GM23248 (cell line): ENCODE measurements around the gene TDRD12. TPM values are rescaled to one million over a fixed set of nuclear protein-coding genes. Genes with fewer than 3 reads are reported as not detected.

ENCODE experiments used
- DNase-seq: peaks from one replicate; pipeline ENCODE4 v3.0.0-alpha.2; 2015
- H2AFZ ChIP-seq: fragments of 200-600 bp; sonication (generic); 2 replicates; pipeline ENCODE4 v1.6.1; 2016; ENCODE audit warnings: antibody characterized with exemption
- H3F3A ChIP-seq: fragments of 200-600 bp; sonication (generic); 2 replicates; pipeline ENCODE4 v1.6.1; 2016; ENCODE audit warnings: mild to moderate bottlenecking, antibody characterized with exemption, mixed run types; ENCODE audit not compliant: insufficient read depth
- H3K27ac ChIP-seq: fragments of 200-600 bp; sonication (generic); 2 replicates; pipeline ENCODE4 v1.5.1; 2016; ENCODE audit warnings: mild to moderate bottlenecking
- H3K27me3 ChIP-seq: fragments of 200-600 bp; sonication (generic); replicated peaks from 2 replicates; pipeline ENCODE4 v1.6.1; 2016; ENCODE audit warnings: mild to moderate bottlenecking; ENCODE audit not compliant: insufficient read depth
- H3K36me3 ChIP-seq: fragments of 200-600 bp; sonication (generic); 2 replicates; pipeline ENCODE4 v1.6.1; 2016; ENCODE audit warnings: low read depth, mild to moderate bottlenecking
- H3K4me1 ChIP-seq: fragments of 200-600 bp; sonication (generic); 2 replicates; pipeline ENCODE4 v1.6.1; 2016; ENCODE audit warnings: mild to moderate bottlenecking; ENCODE audit not compliant: insufficient read depth
- H3K4me2 ChIP-seq: fragments of 200-600 bp; sonication (generic); one replicate; pipeline ENCODE4 v1.6.1; 2016; ENCODE audit warnings: mild to moderate bottlenecking; ENCODE audit not compliant: unreplicated experiment
- H3K4me3 ChIP-seq: fragments of 200-600 bp; sonication (generic); 2 replicates; pipeline ENCODE4 v1.5.1; 2016; ENCODE audit warnings: mild to moderate bottlenecking
- H3K79me2 ChIP-seq: fragments of 200-600 bp; sonication (generic); 2 replicates; pipeline ENCODE4 v1.6.1; 2016; ENCODE audit warnings: mild to moderate bottlenecking; ENCODE audit not compliant: insufficient read depth
- H3K9ac ChIP-seq: fragments of 200-600 bp; sonication (generic); 2 replicates; pipeline ENCODE4 v1.6.1; 2016; ENCODE audit warnings: mild to moderate bottlenecking
- H3K9me2 ChIP-seq: fragments of 200-600 bp; sonication (generic); 2 replicates; pipeline ENCODE4 v1.6.1; 2016; ENCODE audit warnings: mixed run types, mild to moderate bottlenecking, moderate library complexity; ENCODE audit not compliant: insufficient read depth
- H3K9me3 ChIP-seq: fragments of 200-600 bp; sonication (generic); one replicate; pipeline ENCODE4 v1.6.1; 2017; ENCODE audit warnings: low read depth
- H4K20me1 ChIP-seq: fragments of 200-600 bp; sonication (generic); 2 replicates; pipeline ENCODE4 v1.6.0; 2016; ENCODE audit not compliant: insufficient read depth
- EZH2 ChIP-seq: fragments of 200-600 bp; sonication (generic); IDR thresholded peaks from 2 replicates; pipeline ENCODE4 v1.6.1; 2018; ENCODE audit warnings: antibody characterized with exemption, mild to moderate bottlenecking; ENCODE audit not compliant: insufficient read depth, poor library complexity, severe bottlenecking
- EZH2phosphoT487 ChIP-seq: fragments of 200-600 bp; sonication (generic); IDR thresholded peaks from 2 replicates; pipeline ENCODE4 v1.6.1; 2018; ENCODE audit warnings: antibody characterized with exemption, moderate library complexity, mild to moderate bottlenecking, low read depth; ENCODE audit not compliant: insufficient read depth
- WGBS, 2 experiments: methylation state at CpG; one replicate each; pipeline ENCODE4 v1.1.6; 2015 to 2017; ENCODE audit warnings: low lambda C conversion rate in 2 of 2, low coverage in 1 of 2; ENCODE audit errors: missing lambda C conversion rate in 2 of 2; 5-methylcytosine and 5-hydroxymethylcytosine counted together
- in situ Hi-C: fragments of 300-500 bp; cut with MboI; formaldehyde crosslinking; loops from 2 replicates; pipeline ENCODE4 v1.15.0; 2020
- polyA plus RNA-seq: library from polyadenylated mRNA; unstranded; fragments of >200 nt; fragmentation: Nextera tagmentation; extraction: Ambion mirVana; gene quantifications from 2 replicates; pipeline ENCODE4 v1.2.1, GENCODE V29; 2016
- total RNA-seq: library from RNA; depleted of rRNA; stranded (reverse); fragments of >200 nt; shearing (Covaris generic); gene quantifications from 2 replicates; pipeline ENCODE4 v1.2.3, GENCODE V29; 2014

TDRD12 gene
- total and polyA plus RNA-seq, 2 experiments from 2014 or later: 0.09 to 0.22 TPM

DNA sequence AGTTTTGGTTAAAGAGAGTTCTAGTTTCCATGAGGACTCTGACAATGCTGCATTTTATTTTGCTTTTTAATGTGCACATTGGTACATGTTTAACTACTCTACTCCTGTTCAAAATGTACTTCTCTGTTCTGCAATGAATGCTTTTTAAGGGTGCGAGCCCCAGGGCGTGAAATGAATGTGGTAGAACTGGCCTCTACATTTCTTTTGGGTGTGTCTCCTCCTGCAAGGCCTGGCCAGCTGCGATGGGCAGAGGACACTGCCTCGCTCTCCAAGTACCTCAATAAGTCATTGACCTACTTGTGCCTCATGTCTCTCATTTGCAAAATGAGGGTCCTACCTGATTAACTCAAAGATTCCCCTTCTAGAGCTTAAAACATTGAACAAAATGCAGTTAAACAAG is 37.2 kb upstream of the TDRD12 start:
- Histone ChIP-seq H4K20me1 (no peaks in the 10 kb centered on the region), H3F3A (no peaks in the 10 kb centered on the region), H3K27ac (no peak overlapping the region), H3K4me2 (no peak overlapping the region), H3K36me3 (no peaks in the 10 kb centered on the region), H3K27me3 (peaks cover 4% of the 10 kb centered on the region; the same call in 1 of the 2 replicates), H3K4me3 (no peak overlapping the region), H3K79me2 (no peaks in the 10 kb centered on the region), H3K9me3 (no peaks in the 10 kb centered on the region), H2AFZ (no peak overlapping the region), H3K9ac (no peak overlapping the region), H3K4me1 (no peaks in the 10 kb centered on the region), H3K9me2 (no peaks in the 10 kb centered on the region)
- in situ Hi-C loops: no loop called here
- DNase-seq: no peak
- TF ChIP-seq EZH2: no peak
- no peak for TF ChIP-seq EZH2phosphoT487
- WGBS, 2 experiments: 74 to 86% methylated on average over 4 of the region's 4 CpGs

DNA sequence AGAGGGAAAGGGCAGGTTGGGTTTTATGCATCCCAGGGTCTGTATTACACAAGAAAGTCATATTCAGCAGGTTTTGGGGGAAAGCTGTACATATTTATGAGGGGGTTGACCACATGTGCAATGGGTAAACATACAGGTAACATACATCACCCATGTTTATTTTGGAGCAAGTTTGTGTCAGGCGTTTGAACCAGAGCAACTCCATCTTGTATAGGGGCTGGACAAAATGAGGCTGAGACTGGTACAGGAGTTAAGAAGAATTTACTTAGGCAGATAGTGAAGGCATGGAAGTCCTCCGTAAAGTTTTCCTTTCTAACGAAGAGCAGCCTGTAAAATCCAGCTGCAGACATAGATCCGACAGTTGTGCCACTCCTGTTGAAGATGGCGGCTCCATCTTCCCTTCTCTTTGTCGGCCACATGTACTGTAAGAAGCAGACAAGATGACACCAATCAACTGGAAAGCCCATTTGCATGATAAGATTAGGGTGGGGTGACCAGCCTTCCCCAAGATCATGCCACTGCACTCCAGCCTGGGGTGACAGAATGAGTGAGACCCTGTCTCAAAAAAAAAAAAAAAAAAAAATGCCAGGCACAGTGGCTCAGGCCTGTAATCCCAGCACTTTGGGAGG is 32.6 kb upstream of the TDRD12 start:
- Histone ChIP-seq H3K9me2 (no peaks in the 10 kb centered on the region), H3K27me3 (no peaks in the 10 kb centered on the region), H3F3A (peaks cover 16% of the 10 kb centered on the region), H3K4me1 (peaks cover 14% of the 10 kb centered on the region; the same call in 1 of the 2 replicates), H3K4me3 (no peak overlapping the region), H4K20me1 (no peaks in the 10 kb centered on the region), H3K9me3 (no peaks in the 10 kb centered on the region), H3K27ac (no peak overlapping the region), H2AFZ (no peak overlapping the region), H3K79me2 (0 out of 2 replicates have a peak, but pooled peaks cover 7% of the 10 kb centered on the region), H3K9ac (no peak overlapping the region), H3K36me3 (no peaks in the 10 kb centered on the region), H3K4me2 (no peak overlapping the region)
- in situ Hi-C loops: no loop called here
- DNase-seq: no peak
- TF ChIP-seq EZH2phosphoT487: no peak
- TF ChIP-seq EZH2: no peak
- 83 to 88% methylated on average over 6 of the region's 6 CpGs for WGBS, 2 experiments

DNA sequence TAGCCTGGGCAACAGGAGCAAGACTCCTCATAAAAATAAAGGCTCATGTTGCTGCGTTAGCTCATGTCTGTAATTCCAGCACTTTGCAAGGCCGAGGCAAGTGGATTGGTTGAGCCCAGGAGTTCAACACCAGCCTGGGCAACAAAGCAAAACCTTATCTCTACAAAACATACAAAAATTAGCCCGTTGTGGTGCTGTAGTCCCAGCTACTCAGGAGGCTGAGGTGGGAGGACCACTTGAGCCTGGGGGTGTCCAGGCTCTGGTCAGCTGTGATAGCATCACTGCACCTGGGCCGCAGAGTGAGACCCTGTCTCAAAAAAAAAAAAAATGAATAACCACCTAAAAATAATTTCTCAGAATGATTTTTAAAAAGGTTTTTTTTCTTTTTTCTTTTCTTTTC is 31.9 kb upstream of the TDRD12 start:
- no peak overlapping the region for H3K4me3 ChIP-seq
- in situ Hi-C loops: no loop called here
- TF ChIP-seq EZH2 (no peak), EZH2phosphoT487 (no peak)
- no peaks in the 10 kb centered on the region for H3K27me3 ChIP-seq
- H3K9me3 ChIP-seq: no peaks in the 10 kb centered on the region
- peaks cover 14% of the 10 kb centered on the region; the same call in 1 of the 2 replicates for H3K4me1 ChIP-seq
- H3K36me3 ChIP-seq: no peaks in the 10 kb centered on the region
- H3K9ac ChIP-seq: no peak overlapping the region
- H3K27ac ChIP-seq: no peak overlapping the region
- 86 to 90% methylated on average over 4 of the region's 4 CpGs for WGBS, 2 experiments
- H3K79me2 ChIP-seq: peaks cover 12% of the 10 kb centered on the region
- H2AFZ ChIP-seq: no peak overlapping the region
- no peaks in the 10 kb centered on the region for H3K9me2 ChIP-seq
- DNase-seq: no peak
- no peaks in the 10 kb centered on the region for H4K20me1 ChIP-seq
- peaks cover 16% of the 10 kb centered on the region for H3F3A ChIP-seq
- H3K4me2 ChIP-seq: no peak overlapping the region

DNA sequence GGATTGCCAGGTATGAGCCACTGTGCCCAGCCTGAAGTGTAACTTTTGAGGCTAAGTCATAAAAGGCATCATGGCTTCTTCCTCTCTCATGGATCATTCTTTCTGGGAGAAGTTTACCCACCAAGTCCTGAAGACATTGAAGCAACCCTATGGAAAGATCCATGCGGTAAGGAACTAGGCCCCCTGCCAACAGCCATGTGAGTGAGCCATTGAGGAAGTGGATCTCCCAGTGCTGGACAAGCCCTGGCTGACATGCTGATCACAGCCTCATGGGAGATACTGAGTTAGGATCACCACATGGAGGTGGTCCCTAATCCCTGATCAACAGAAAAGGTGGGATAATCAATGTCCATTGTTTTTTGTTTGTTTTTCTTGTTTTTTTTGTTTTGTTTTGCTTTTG is 31.3 kb upstream of the TDRD12 start:
- Histone ChIP-seq H3K9me3 (no peaks in the 10 kb centered on the region), H2AFZ (no peak overlapping the region), H3F3A (peaks cover 16% of the 10 kb centered on the region), H3K27ac (no peak overlapping the region), H3K9me2 (no peaks in the 10 kb centered on the region), H3K36me3 (no peaks in the 10 kb centered on the region), H3K4me3 (no peak overlapping the region), H3K4me1 (peaks cover 19% of the 10 kb centered on the region), H3K27me3 (no peaks in the 10 kb centered on the region), H3K79me2 (peaks cover 19% of the 10 kb centered on the region), H3K4me2 (no peak overlapping the region), H4K20me1 (no peaks in the 10 kb centered on the region), H3K9ac (no peak overlapping the region)
- WGBS, 2 experiments: 90 to 100% methylated on average over 1 of the region's 1 CpG
- in situ Hi-C loops: no loop called here
- TF ChIP-seq EZH2phosphoT487: no peak
- TF ChIP-seq EZH2: no peak
- no peak for DNase-seq
